Measurements from ENCODE around the gene WDR87. TPM values are rescaled to one million over a fixed set of nuclear protein-coding genes. Genes with fewer than 3 reads are reported as not detected.

The WDR87 gene
- total and polyA plus RNA-seq, 2 of the 4 experiments (the other 2 are of a cell fraction), result not detected

DNA sequence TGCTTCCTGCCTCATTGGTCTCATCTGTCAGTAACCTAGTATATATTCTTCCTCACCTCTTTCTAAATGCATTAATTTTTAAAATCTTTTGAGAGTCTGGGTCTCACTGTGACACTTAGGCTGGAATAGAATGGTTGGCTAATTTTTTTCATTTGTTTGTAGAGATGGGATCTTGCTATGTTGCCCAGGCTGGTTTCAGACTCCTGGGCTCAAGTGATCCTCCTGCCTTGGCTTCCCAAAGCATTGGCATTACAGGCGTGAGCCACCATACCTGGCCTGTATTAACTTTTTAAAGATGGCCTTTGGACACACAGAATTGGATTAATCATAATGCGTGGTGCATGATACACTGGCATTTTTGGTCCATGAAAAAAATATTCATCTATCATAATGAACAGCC is 30.5 kb upstream of the WDR87 start:
- Histone ChIP-seq H2BK120ac (ENCODE audit: low read depth, low read length) (no peak overlapping the region), H3K27ac (ENCODE audit: insufficient read depth, low read length) (no peak overlapping the region), H2BK15ac (ENCODE audit: low read depth, low read length) (no peak overlapping the region), H3K23ac (ENCODE audit: low read depth, low read length) (no peak overlapping the region), H3K9me3 (ENCODE audit: control insufficient read depth, insufficient read depth, low read length) (peaks cover 9% of the 10 kb centered on the region), H3K9me1 (ENCODE audit: insufficient read depth, low read length) (peaks cover 8% of the 10 kb centered on the region), H3K4me2 (ENCODE audit: low read depth, low read length) (no peak overlapping the region), H2AFZ (replicated peaks; ENCODE audit: low read length, poor library complexity) (no peak overlapping the region), H3K18ac (ENCODE audit: low read depth, low read length) (no peak overlapping the region), H3K27me3 (ENCODE audit: control insufficient read depth, insufficient read depth, low read length) (no peaks in the 10 kb centered on the region), H4K91ac (ENCODE audit: insufficient read depth, low read depth, low read length) (no peak overlapping the region), H3K56ac (ENCODE audit: extremely low read depth, insufficient read depth, low read length) (no peak overlapping the region), H2BK5ac (ENCODE audit: low read depth, low read length, poor library complexity, severe bottlenecking) (no peak overlapping the region), H2AK9ac (replicated peaks; ENCODE audit: low read depth, low read length, poor library complexity) (no peak overlapping the region), H3K4me1 (ENCODE audit: control insufficient read depth, insufficient read depth, low read length) (peaks cover 11% of the 10 kb centered on the region), H3K9ac (ENCODE audit: low read depth, low read length) (no peak overlapping the region), H3K4ac (ENCODE audit: low read depth, low read length) (no peak overlapping the region), H3K79me1 (ENCODE audit: low read depth in 1 of 2, low read length in 2 of 2) (peaks cover 58 to 88% of the 10 kb centered on the region in 2 experiments), H4K5ac (ENCODE audit: low read depth, low read length) (no peak overlapping the region), H4K8ac (ENCODE audit: low read depth in 2 of 2, low read length in 2 of 2) (no peak overlapping the region), H3K14ac (replicated peaks; ENCODE audit: low read depth, low read length) (no peak overlapping the region), H3K4me3 (ENCODE audit: insufficient read depth, low read depth, low read length) (no peak overlapping the region), H3K36me3 (ENCODE audit: control insufficient read depth, insufficient read depth, low read length) (peaks cover 3% of the 10 kb centered on the region; the same call in 1 of the 2 replicates), H2BK20ac (ENCODE audit: low read depth, low read length) (no peak overlapping the region), H4K20me1 (ENCODE audit: insufficient read depth, low read length) (peaks cover 22% of the 10 kb centered on the region), H2AK5ac (ENCODE audit: low read depth, low read length) (no peak overlapping the region)
- no peak for ATAC-seq (ENCODE audit: low read depth)
- dilution Hi-C loops (cut with HindIII; ENCODE audit: low sequenced_read_pairs, unreplicated experiment), result no loop called here
- BruUV-seq (replicated peaks), result no TSS peak
- POLR2A ChIA-PET (ENCODE audit: unreplicated experiment), result no interaction called here
- DNase-seq, result no peak
- WGBS, 2 experiments (ENCODE audit: extremely low coverage in 2 of 2, insufficient read length in 1 of 2), result 100% methylated on average over 2 of the region's 2 CpGs; no CpG with 5 or more reads in 1 of the 2 experiments
- CTCF ChIA-PET, result no interaction called here
- no peak for TF ChIP-seq RCOR1 (IDR thresholded peaks at IDR 0.05; ENCODE audit: insufficient replicate concordance, low read length)
- TF ChIP-seq POLR2A (IDR thresholded peaks at IDR 0.05; ENCODE audit: low read depth, low read length), result no peak
- no peak for TF ChIP-seq FOS (IDR thresholded peaks at IDR 0.05; ENCODE audit: low read depth, low read length)
- TF ChIP-seq, protein P1, sequence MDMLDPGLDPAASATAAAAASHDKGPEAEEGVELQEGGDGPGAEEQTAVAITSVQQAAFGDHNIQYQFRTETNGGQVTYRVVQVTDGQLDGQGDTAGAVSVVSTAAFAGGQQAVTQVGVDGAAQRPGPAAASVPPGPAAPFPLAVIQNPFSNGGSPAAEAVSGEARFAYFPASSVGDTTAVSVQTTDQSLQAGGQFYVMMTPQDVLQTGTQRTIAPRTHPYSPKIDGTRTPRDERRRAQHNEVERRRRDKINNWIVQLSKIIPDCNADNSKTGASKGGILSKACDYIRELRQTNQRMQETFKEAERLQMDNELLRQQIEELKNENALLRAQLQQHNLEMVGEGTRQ (IDR thresholded peaks at IDR 0.05; ENCODE audit: low read depth, low read length), result no peak
- TF ChIP-seq CHD1 (IDR thresholded peaks at IDR 0.05; ENCODE audit: low read depth, low read length), result no peak
- no peak for TF ChIP-seq MAZ (IDR thresholded peaks at IDR 0.05; ENCODE audit: borderline replicate concordance, low read depth, low read length)
- TF ChIP-seq BHLHE40 (IDR thresholded peaks at IDR 0.05; ENCODE audit: low read depth, low read length), result no peak
- no peak for TF ChIP-seq SMC3 (IDR thresholded peaks at IDR 0.05; ENCODE audit: low read depth, low read length)
- TF ChIP-seq, protein P2, sequence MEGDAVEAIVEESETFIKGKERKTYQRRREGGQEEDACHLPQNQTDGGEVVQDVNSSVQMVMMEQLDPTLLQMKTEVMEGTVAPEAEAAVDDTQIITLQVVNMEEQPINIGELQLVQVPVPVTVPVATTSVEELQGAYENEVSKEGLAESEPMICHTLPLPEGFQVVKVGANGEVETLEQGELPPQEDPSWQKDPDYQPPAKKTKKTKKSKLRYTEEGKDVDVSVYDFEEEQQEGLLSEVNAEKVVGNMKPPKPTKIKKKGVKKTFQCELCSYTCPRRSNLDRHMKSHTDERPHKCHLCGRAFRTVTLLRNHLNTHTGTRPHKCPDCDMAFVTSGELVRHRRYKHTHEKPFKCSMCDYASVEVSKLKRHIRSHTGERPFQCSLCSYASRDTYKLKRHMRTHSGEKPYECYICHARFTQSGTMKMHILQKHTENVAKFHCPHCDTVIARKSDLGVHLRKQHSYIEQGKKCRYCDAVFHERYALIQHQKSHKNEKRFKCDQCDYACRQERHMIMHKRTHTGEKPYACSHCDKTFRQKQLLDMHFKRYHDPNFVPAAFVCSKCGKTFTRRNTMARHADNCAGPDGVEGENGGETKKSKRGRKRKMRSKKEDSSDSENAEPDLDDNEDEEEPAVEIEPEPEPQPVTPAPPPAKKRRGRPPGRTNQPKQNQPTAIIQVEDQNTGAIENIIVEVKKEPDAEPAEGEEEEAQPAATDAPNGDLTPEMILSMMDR (conservative IDR thresholded peaks at IDR 0.05; ENCODE audit: low read depth, low read length), result no peak
- no peak for TF ChIP-seq NFE2L2 (IDR thresholded peaks at IDR 0.05; ENCODE audit: low read depth, low read length)
- no peak for TF ChIP-seq RFX5 (IDR thresholded peaks at IDR 0.05; ENCODE audit: low read depth, low read length)
- no peak for TF ChIP-seq CEBPB (IDR thresholded peaks at IDR 0.05; ENCODE audit: low read depth, low read length)
- TF ChIP-seq MXI1 (IDR thresholded peaks at IDR 0.05; ENCODE audit: borderline replicate concordance, low read depth, low read length), result no peak
- TF ChIP-seq, protein P3, sequence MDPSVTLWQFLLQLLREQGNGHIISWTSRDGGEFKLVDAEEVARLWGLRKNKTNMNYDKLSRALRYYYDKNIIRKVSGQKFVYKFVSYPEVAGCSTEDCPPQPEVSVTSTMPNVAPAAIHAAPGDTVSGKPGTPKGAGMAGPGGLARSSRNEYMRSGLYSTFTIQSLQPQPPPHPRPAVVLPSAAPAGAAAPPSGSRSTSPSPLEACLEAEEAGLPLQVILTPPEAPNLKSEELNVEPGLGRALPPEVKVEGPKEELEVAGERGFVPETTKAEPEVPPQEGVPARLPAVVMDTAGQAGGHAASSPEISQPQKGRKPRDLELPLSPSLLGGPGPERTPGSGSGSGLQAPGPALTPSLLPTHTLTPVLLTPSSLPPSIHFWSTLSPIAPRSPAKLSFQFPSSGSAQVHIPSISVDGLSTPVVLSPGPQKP (IDR thresholded peaks at IDR 0.05; ENCODE audit: borderline replicate concordance, low read depth, low read length), result no peak
- no peak for TF ChIP-seq MAFK (IDR thresholded peaks at IDR 0.05; ENCODE audit: low read depth, low read length)
- TF ChIP-seq RAD21 (IDR thresholded peaks at IDR 0.05; ENCODE audit: low read length), result no peak
- in situ Hi-C loops (cut with MboI; ENCODE audit: low sequenced_read_pairs), result no loop called here
- intact Hi-C loops (cut with micrococcal nuclease), result no loop called here

Data from IMR-90 (cell line).